PFSK-1 (cell line): ENCODE data around the gene RETREG1.

Source experiments
- FOXP2 ChIP-seq: optimal IDR thresholded peaks from 2 replicates; pipeline ENCODE3; 2011; ENCODE audit warnings: borderline replicate concordance, control low read depth, inconsistent platforms; ENCODE audit not compliant: insufficient read depth; ENCODE audit errors: extremely low read length, extremely low read depth
- POLR2AphosphoS5 ChIP-seq: IDR thresholded peaks from 2 replicates; pipeline ENCODE4 v1.6.1; 2012; ENCODE audit warnings: low read depth, mild to moderate bottlenecking, control low read depth, low read length, moderate library complexity
- SIN3A ChIP-seq: IDR thresholded peaks from 2 replicates; pipeline ENCODE4 v1.6.1; 2012; ENCODE audit warnings: mild to moderate bottlenecking, low read length, moderate library complexity, borderline replicate concordance; ENCODE audit not compliant: insufficient read depth
- TAF1 ChIP-seq: IDR thresholded peaks from 2 replicates; pipeline ENCODE4 v1.6.1; 2012; ENCODE audit warnings: low read length, control low read depth, borderline replicate concordance; ENCODE audit not compliant: insufficient read depth
- TF ChIP-seq, protein P1 (sequence below), 2 experiments: IDR thresholded peaks; 2 replicates each; pipeline versions ENCODE4 v1.6.1 to v1.8.0; 2011 to 2012; ENCODE audit warnings: low read depth in 2 of 2, low read length in 2 of 2, control low read depth in 1 of 2, inconsistent platforms in 1 of 2, mild to moderate bottlenecking in 1 of 2, moderate library complexity in 1 of 2; ENCODE audit not compliant: insufficient read depth in 1 of 2

RETREG1 gene

GRCh38 chr5:16548115-16548514 lies 68.7 kb downstream of the RETREG1 start:
- TF ChIP-seq SIN3A (no peak), TAF1 (no peak), POLR2AphosphoS5 (no peak), FOXP2 (no peak)
- TF ChIP-seq, protein P1, sequence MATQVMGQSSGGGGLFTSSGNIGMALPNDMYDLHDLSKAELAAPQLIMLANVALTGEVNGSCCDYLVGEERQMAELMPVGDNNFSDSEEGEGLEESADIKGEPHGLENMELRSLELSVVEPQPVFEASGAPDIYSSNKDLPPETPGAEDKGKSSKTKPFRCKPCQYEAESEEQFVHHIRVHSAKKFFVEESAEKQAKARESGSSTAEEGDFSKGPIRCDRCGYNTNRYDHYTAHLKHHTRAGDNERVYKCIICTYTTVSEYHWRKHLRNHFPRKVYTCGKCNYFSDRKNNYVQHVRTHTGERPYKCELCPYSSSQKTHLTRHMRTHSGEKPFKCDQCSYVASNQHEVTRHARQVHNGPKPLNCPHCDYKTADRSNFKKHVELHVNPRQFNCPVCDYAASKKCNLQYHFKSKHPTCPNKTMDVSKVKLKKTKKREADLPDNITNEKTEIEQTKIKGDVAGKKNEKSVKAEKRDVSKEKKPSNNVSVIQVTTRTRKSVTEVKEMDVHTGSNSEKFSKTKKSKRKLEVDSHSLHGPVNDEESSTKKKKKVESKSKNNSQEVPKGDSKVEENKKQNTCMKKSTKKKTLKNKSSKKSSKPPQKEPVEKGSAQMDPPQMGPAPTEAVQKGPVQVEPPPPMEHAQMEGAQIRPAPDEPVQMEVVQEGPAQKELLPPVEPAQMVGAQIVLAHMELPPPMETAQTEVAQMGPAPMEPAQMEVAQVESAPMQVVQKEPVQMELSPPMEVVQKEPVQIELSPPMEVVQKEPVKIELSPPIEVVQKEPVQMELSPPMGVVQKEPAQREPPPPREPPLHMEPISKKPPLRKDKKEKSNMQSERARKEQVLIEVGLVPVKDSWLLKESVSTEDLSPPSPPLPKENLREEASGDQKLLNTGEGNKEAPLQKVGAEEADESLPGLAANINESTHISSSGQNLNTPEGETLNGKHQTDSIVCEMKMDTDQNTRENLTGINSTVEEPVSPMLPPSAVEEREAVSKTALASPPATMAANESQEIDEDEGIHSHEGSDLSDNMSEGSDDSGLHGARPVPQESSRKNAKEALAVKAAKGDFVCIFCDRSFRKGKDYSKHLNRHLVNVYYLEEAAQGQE (IDR thresholded peaks at IDR 0.05; ENCODE audit: insufficient read depth in 1 of 2, low read depth in 2 of 2, low read length in 2 of 2), result no peak

GRCh38 chr5:16547200-16547842 lies 69.5 kb downstream of the RETREG1 start:
- no peak for TF ChIP-seq POLR2AphosphoS5
- no peak for TF ChIP-seq TAF1
- TF ChIP-seq SIN3A, result no peak
- TF ChIP-seq FOXP2, result no peak
- TF ChIP-seq, protein P1 (IDR thresholded peaks at IDR 0.05; ENCODE audit: insufficient read depth in 1 of 2, low read depth in 2 of 2, low read length in 2 of 2), result no peak

DNA sequence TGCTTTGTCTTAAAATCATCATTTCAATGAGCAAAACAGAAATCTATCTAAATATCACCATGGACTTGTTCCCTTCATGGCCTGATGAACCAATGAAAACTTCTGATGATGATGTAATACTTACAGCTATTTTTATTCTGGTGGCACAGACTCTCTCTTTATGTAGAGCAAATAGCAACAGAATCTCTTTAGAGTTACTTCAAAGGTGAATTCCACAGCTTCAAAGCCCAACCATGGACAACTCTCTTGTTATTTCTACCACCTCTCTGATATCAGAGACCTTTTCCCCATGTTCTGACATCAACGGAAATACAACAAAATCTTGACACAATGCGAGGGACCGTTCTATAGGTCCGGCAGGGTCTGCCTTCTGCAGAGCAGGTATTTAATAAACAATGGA lies 70.1 kb downstream of the RETREG1 start:
- TF ChIP-seq, protein P1 (IDR thresholded peaks at IDR 0.05; ENCODE audit: insufficient read depth in 1 of 2, low read depth in 2 of 2, low read length in 2 of 2), result no peak
- TF ChIP-seq POLR2AphosphoS5, result no peak
- no peak for TF ChIP-seq TAF1
- TF ChIP-seq SIN3A, result no peak
- TF ChIP-seq FOXP2, result no peak

- TF ChIP-seq, protein P1 (IDR thresholded peaks at IDR 0.05; ENCODE audit: insufficient read depth in 1 of 2, low read depth in 2 of 2, low read length in 2 of 2), result no peak
- TF ChIP-seq SIN3A (no peak), POLR2AphosphoS5 (no peak), TAF1 (no peak), FOXP2 (no peak)
Measured at GRCh38 chr5:16544607-16545374, 72.0 kb downstream of the RETREG1 start.
